Mesendoderm (in vitro differentiated cells): Measurements from ENCODE around the gene RNF123.
"Not testable (repeated sequence)": the region's sequence is repeated elsewhere in the genome, so short reads cannot be mapped to it uniquely, and the experiment has no call there.

Source experiments
- DNase-seq: peaks from one replicate; pipeline ENCODE4 v3.0.0; 2013
- H2AK5ac ChIP-seq: 2 replicates; pipeline ENCODE4 v1.6.1; 2013; ENCODE audit warnings: low read length, inconsistent platforms
- H2BK120ac ChIP-seq: 2 replicates; pipeline ENCODE4 v1.6.1; 2013; ENCODE audit warnings: low read depth, mild to moderate bottlenecking, low read length, moderate library complexity, mixed read lengths
- H2BK15ac ChIP-seq: replicated peaks from 2 replicates; pipeline ENCODE4 v1.6.1; 2013; ENCODE audit warnings: low read depth, mild to moderate bottlenecking, moderate library complexity
- H2BK5ac ChIP-seq: 2 replicates; pipeline ENCODE4 v1.6.1; 2013; ENCODE audit warnings: low read length, inconsistent platforms
- H3K18ac ChIP-seq: 2 replicates; pipeline ENCODE4 v1.6.1; 2013; ENCODE audit warnings: mild to moderate bottlenecking, low read length, mixed read lengths
- H3K23ac ChIP-seq: one replicate; pipeline ENCODE4 v1.6.1; 2013; ENCODE audit warnings: low read length
- H3K27ac ChIP-seq: 2 replicates; pipeline ENCODE4 v1.5.1; 2013; ENCODE audit warnings: low read depth, mild to moderate bottlenecking, inconsistent platforms, low read length, moderate library complexity
- H3K27me3 ChIP-seq: 2 replicates; pipeline ENCODE4 v1.6.1; 2013; ENCODE audit warnings: low read length, control low read depth, mild to moderate bottlenecking, inconsistent platforms; ENCODE audit not compliant: insufficient read depth, poor library complexity
- H3K36me3 ChIP-seq: 2 replicates; pipeline ENCODE4 v1.6.1; 2013; ENCODE audit warnings: low read length, inconsistent platforms; ENCODE audit not compliant: control insufficient read depth, insufficient read depth
- H3K4ac ChIP-seq: one replicate; pipeline ENCODE4 v1.6.1; 2013; ENCODE audit warnings: low read depth, mild to moderate bottlenecking, low read length, moderate library complexity
- H3K4me1 ChIP-seq: 2 replicates; pipeline ENCODE4 v1.6.1; 2013; ENCODE audit warnings: low read depth, low read length, inconsistent platforms; ENCODE audit not compliant: control insufficient read depth
- H3K4me2 ChIP-seq: 2 replicates; pipeline ENCODE4 v1.6.1; 2013; ENCODE audit warnings: low read length
- H3K4me3 ChIP-seq: 2 replicates; pipeline ENCODE4 v1.5.1; 2013; ENCODE audit warnings: mild to moderate bottlenecking, low read length
- H3K56ac ChIP-seq: one replicate; pipeline ENCODE4 v1.6.1; 2013; ENCODE audit warnings: low read length
- H3K79me1 ChIP-seq: 2 replicates; pipeline ENCODE4 v1.6.1; 2013; ENCODE audit warnings: low read length, inconsistent platforms
- H3K79me2 ChIP-seq: 2 replicates; pipeline ENCODE4 v1.6.1; 2013; ENCODE audit warnings: mild to moderate bottlenecking, low read length; ENCODE audit not compliant: control insufficient read depth, insufficient read depth
- H3K9ac ChIP-seq: 2 replicates; pipeline ENCODE4 v1.6.1; 2013; ENCODE audit warnings: low read length, inconsistent platforms
- H4K5ac ChIP-seq: one replicate; pipeline ENCODE4 v1.6.1; 2013; ENCODE audit warnings: low read length
- H4K8ac ChIP-seq: one replicate; pipeline ENCODE4 v1.6.1; 2013; ENCODE audit warnings: low read depth, mild to moderate bottlenecking, control low read depth, low read length, moderate library complexity
- WGBS: extraction: QIAGEN DNeasy Blood & Tissue Kit; methylation state at CpG from one replicate; pipeline ENCODE4 v1.1.7; 2013; ENCODE audit warnings: low lambda C conversion rate, missing lambda C conversion rate; ENCODE audit not compliant: insufficient coverage; ENCODE audit errors: extremely low coverage; 5-methylcytosine and 5-hydroxymethylcytosine counted together

RNF123 gene

DNA sequence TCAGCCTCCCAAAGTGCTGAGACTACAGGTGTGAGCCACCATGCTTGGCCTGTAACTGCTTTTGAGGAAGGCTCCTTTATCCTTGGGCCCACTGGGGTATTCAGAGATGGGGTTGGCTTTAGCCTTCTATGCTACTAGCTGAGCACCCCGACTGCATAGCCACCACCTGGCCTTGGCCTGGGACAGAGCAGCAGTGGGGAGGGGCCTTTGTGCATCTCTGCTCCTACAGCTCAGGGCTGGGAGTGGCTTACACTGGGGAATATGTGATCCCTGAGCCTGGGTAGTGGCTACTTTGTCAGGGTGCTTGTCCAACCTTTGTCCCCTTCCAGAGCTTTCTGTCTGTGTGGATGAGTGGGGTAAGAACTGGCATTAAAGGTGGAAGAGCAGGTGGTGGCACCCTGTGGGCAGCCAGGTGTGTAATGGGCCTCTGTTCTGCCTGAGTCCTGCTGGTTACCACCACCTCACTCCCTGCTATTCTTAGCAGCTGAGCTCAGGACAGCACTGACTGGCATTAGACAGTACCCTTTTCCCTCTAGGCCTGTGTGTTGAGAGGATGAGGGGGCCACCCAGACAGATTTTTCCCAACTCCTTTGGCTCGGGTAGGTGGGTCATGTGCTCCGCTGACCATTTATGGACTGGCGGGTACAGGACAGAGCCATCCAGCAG is 6.1 kb downstream of the RNF123 start:
- H3K56ac ChIP-seq, H3K23ac ChIP-seq, H3K4me1 ChIP-seq, H3K4ac ChIP-seq, H3K36me3 ChIP-seq, H3K9ac ChIP-seq, H2BK15ac ChIP-seq, H2AK5ac ChIP-seq, H4K8ac ChIP-seq, H3K4me3 ChIP-seq, H3K27me3 ChIP-seq, H2BK120ac ChIP-seq, H3K4me2 ChIP-seq, H3K79me2 ChIP-seq, H3K79me1 ChIP-seq, H3K18ac ChIP-seq, DNase-seq, H4K5ac ChIP-seq, H2BK5ac ChIP-seq, H3K27ac ChIP-seq: not testable (repeated sequence)
- no CpG with 5 or more reads among the region's 4 CpGs for WGBS

DNA sequence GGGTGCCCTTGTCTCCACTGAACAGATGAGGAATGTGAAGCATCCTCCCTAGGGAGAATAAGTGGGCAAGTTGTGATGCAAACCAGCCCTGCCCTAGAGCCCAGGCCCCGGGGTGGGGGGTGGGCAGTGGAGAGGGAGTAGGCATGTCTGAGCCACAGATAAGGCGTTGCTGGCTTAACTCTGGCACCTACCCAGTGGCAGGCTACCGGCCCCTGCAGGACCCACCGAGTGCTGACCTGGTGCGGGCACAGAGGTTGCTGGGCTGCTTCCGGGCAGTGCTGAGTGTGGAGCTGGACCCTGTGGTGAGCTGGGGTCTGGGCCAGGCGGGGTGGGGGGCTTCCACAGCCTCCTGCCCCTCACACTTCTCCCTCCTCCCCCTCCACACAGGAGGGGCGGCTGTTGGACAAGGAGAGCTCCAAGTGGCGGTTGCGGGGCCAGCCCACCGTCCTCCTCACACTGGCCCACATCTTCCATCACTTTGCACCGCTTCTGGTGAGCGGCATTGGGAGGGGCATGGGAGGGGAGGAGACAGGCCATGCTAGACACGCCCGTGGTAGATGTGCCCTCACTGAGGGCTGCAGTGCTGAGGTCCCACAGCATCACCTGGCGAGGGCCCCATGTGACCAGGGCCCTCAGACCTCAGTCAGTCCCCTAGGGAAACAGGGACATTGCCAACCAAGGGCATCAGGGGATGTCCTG is 10.1 kb downstream of the RNF123 start:
- no peaks in the 10 kb centered on the region for H3K4me1 ChIP-seq
- H3K36me3 ChIP-seq: peaks cover 3% of the 10 kb centered on the region
- no peak overlapping the region for H2AK5ac ChIP-seq
- no peaks in the 10 kb centered on the region for H3K27me3 ChIP-seq
- no peak overlapping the region for H3K18ac ChIP-seq
- H3K9ac ChIP-seq: no peak overlapping the region
- WGBS: no CpG with 5 or more reads among the region's 16 CpGs
- H4K8ac ChIP-seq: no peak overlapping the region
- no peak for DNase-seq
- H3K4ac ChIP-seq: no peak overlapping the region
- no peak overlapping the region for H3K4me2 ChIP-seq
- no peak overlapping the region for H4K5ac ChIP-seq
- no peak overlapping the region for H2BK120ac ChIP-seq
- no peak overlapping the region for H3K27ac ChIP-seq
- H2BK5ac ChIP-seq: no peak overlapping the region
- no peak overlapping the region for H3K56ac ChIP-seq
- H3K79me2 ChIP-seq: no peaks in the 10 kb centered on the region
- H3K23ac ChIP-seq: no peak overlapping the region
- H2BK15ac ChIP-seq: no peak overlapping the region
- no peak overlapping the region for H3K4me3 ChIP-seq
- no peaks in the 10 kb centered on the region for H3K79me1 ChIP-seq

DNA sequence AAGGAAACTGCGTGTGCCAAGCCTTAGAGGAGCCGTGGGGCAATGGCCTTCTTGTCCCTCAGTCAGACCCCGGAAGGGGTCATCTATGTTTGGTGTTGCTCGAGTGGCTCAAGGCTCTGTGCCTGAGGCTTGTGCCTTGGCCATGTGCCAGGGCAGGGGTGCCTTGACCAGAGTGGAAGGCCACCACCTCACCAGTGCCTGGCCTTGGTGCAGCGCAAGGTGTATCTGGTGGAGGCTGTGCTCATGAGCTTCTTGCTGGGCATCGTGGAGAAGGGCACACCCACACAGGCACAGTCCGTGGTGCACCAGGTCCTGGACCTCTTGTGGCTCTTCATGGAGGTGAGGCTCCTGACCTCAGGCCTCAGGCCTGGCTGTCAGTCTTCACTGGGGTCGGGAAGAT is 10.7 kb downstream of the RNF123 start:
- DNase-seq: no peak
- Histone ChIP-seq H4K8ac (no peak overlapping the region), H3K56ac (no peak overlapping the region), H2BK5ac (no peak overlapping the region), H2BK120ac (no peak overlapping the region), H3K4me3 (no peak overlapping the region), H3K4ac (no peak overlapping the region), H3K36me3 (peaks cover 3% of the 10 kb centered on the region), H3K4me2 (no peak overlapping the region), H3K79me2 (no peaks in the 10 kb centered on the region), H3K9ac (no peak overlapping the region), H3K27ac (no peak overlapping the region), H3K27me3 (no peaks in the 10 kb centered on the region), H3K18ac (no peak overlapping the region), H3K4me1 (no peaks in the 10 kb centered on the region), H4K5ac (no peak overlapping the region), H3K79me1 (no peaks in the 10 kb centered on the region), H2AK5ac (no peak overlapping the region), H3K23ac (no peak overlapping the region), H2BK15ac (no peak overlapping the region)
- no CpG with 5 or more reads among the region's 8 CpGs for WGBS

DNA sequence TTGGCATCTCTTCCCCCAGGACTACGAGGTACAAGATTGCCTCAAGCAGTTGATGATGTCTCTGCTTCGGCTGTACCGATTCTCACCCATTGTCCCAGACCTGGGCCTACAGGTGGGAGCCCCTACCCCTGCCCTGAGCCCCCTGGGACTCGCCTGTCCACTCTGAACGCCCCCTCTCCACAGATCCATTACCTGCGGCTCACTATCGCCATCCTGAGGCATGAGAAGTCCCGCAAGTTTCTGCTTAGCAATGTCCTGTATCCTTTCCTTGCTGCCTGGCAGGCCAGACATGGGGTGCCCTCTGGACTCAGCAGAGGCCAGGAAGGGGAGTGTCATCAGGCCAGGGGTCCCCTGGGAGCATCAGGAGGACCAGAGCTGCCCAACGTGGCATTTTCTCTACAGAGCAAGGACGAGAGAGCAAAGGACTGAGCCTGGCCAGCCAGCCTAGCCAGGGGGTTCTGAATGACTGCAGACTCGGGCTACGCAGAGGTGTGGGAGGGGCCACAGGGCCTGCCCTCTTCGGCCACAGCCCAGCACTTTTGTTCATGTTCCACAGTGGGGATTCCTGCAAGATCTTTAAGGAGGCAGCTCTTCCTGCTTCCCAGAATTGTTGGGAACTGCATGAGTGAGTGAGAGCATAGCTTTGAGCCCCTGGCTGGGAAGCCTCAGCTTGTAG is 11.2 kb downstream of the RNF123 start:
- Histone ChIP-seq H3K27me3 (no peaks in the 10 kb centered on the region), H3K4me2 (no peak overlapping the region), H3K56ac (no peak overlapping the region), H4K8ac (no peak overlapping the region), H3K79me2 (no peaks in the 10 kb centered on the region), H3K79me1 (no peaks in the 10 kb centered on the region), H3K18ac (no peak overlapping the region), H3K36me3 (peaks cover 3% of the 10 kb centered on the region), H3K4ac (no peak overlapping the region), H2AK5ac (no peak overlapping the region), H3K23ac (no peak overlapping the region), H2BK15ac (no peak overlapping the region), H2BK120ac (no peak overlapping the region), H3K27ac (no peak overlapping the region), H3K9ac (no peak overlapping the region), H3K4me1 (no peaks in the 10 kb centered on the region), H4K5ac (no peak overlapping the region), H2BK5ac (no peak overlapping the region), H3K4me3 (no peak overlapping the region)
- WGBS: no CpG with 5 or more reads among the region's 13 CpGs
- peak; percentile 30 for DNase-seq

DNA sequence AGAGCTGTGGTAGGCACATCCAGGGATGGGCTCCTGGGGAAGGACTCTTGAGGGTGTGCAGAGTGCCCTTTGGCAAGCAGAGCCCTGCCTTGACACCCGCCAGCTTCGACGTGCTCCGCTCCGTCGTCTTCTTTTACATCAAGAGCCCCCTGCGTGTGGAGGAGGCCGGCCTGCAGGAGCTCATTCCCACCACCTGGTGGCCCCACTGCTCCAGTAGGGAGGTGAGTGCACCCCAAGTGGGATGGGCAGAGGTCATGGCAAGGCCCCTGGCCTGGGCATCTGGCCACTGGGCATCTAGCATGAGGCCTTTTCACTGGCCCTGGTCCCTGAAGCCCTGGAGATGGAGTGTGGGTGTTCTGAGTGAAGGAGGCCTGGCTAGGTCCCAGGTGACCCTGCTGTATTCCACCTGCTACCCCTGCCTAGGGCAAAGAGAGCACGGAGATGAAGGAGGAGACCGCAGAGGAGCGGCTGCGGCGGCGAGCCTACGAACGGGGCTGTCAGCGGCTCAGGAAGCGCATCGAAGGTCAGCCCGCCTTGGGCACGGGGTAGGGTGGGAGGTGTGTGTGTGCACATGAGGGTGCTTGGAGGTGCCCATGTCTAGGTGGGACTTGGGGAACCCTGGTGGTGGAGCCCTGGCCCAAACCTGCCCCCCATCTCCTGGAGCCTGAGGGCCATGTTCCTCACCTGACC is 12.2 kb downstream of the RNF123 start:
- Histone ChIP-seq H3K18ac (no peak overlapping the region), H3K27me3 (no peaks in the 10 kb centered on the region), H3K9ac (no peak overlapping the region), H2BK120ac (no peak overlapping the region), H3K79me1 (no peaks in the 10 kb centered on the region), H3K79me2 (no peaks in the 10 kb centered on the region), H3K4me2 (no peak overlapping the region), H3K27ac (no peak overlapping the region), H2BK15ac (no peak overlapping the region), H3K4me1 (no peaks in the 10 kb centered on the region), H2BK5ac (no peak overlapping the region), H4K5ac (no peak overlapping the region), H3K4me3 (no peak overlapping the region), H3K36me3 (peaks cover 3% of the 10 kb centered on the region), H3K4ac (no peak overlapping the region), H3K56ac (no peak overlapping the region), H4K8ac (no peak overlapping the region), H3K23ac (no peak overlapping the region), H2AK5ac (no peak overlapping the region)
- WGBS: no CpG with 5 or more reads among the region's 21 CpGs
- peak; percentile 57 for DNase-seq
